Measurements from ENCODE around the gene ACTL7A.
"Not testable (repeated sequence)": the region's sequence is repeated elsewhere in the genome, so short reads cannot be mapped to it uniquely, and the experiment has no call there.

The ACTL7A gene, protein sequence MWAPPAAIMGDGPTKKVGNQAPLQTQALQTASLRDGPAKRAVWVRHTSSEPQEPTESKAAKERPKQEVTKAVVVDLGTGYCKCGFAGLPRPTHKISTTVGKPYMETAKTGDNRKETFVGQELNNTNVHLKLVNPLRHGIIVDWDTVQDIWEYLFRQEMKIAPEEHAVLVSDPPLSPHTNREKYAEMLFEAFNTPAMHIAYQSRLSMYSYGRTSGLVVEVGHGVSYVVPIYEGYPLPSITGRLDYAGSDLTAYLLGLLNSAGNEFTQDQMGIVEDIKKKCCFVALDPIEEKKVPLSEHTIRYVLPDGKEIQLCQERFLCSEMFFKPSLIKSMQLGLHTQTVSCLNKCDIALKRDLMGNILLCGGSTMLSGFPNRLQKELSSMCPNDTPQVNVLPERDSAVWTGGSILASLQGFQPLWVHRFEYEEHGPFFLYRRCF

DNA sequence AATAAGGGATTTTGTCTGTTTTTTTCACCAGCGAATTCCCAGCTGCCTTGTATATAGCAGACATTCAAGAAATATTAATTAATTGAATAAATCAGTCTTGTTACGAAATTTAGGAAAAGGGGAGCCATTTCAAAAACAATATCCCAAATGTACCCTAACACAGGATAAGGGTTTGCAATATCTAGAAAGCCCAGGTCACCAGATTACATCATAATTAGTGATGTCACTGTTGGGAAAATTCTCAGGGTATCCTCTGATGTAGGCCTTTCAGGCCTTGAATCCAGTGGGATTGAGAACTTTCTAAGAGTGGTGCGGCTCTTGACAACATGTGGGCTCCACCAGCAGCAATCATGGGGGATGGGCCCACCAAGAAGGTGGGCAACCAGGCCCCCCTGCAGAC is at the start of gene ACTL7A:
Gene ACTL7A, plus strand, starts transcription at position 270 of the 400 bp plus-strand sequence. Its CDS starts 57 bp downstream, at position 327.
- DNase-seq, result no peak

DNA sequence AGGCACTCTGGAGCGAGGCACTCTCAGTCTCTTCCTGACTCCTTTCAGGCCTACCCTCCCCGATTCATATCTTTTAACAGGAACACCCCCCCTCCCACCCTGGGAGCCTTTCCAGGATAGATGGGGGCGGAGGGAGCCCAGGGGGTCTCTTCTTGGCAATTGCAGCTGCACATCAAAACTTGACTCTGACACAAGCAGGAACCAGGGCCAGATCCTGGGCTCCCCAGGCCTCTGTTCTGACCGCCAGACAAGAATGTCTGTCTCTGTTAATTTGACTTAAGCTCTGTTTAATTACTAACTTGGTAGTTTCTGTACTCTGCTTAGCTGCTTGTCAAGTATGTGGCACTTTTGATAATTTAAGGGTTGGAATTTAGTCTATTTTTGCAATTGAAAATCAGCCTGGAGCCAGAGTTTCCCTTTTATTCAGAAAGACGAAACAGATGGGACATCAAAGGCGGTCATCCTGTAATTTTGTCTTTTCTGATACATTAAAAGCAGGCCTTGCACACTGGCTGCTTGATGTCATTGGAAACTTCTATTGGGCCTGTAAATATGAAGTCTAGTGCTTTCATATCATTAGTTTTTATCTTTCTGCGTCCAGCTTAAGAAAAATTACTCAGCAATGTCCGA is 49.6 kb upstream of the ACTL7A start:
- no peak for DNase-seq

DNA sequence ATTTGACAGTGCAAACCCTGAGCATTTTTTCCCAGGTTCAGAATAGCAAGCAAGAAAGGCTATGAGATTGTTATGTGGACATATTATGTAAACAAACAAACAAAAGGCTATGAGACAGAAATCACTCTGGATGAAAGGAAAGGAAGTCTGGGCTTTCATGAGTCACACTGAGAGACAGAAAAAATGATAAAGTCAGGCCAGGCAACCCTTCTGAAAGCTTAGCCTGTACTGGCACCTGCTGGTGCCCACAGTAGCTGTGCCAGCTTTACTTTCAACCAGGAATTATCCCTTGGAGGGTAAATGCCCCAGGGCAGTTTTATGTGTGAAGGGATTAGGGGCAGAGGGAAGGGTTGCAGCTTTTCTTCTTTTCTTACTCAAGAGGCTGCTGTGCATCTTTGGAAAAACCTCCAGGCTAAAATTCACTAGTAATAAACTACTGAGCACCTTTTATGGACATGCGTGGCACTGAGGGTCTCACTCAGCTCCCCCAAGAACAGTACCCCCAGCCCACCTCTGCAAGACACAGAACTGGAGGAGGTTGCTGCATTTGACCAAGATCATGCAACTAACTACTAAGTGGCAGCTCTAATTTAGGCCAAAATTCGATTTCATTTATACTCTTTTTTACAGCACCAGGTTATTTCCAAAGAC is 48.0 kb upstream of the ACTL7A start:
- no peak for DNase-seq

DNA sequence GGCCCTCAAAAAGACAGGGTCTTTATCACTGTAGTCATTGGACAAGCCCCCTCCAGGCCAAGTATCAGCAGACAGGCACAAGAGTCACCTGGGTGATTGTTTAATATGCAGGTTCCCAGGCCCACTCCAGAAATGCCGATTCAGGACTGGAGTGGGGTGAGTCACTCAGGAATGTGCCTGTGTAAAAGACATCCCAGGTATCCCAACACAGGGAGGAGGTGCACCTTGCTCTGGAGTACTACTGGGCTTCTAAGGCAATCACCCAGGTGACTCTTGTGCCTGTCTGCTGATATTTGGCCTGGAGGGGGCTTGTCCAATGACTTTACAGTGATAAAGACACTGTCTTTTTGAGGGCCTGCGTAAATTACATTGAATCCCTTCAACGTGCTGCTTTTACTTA is 46.9 kb upstream of the ACTL7A start:
- DNase-seq, result no peak

DNA sequence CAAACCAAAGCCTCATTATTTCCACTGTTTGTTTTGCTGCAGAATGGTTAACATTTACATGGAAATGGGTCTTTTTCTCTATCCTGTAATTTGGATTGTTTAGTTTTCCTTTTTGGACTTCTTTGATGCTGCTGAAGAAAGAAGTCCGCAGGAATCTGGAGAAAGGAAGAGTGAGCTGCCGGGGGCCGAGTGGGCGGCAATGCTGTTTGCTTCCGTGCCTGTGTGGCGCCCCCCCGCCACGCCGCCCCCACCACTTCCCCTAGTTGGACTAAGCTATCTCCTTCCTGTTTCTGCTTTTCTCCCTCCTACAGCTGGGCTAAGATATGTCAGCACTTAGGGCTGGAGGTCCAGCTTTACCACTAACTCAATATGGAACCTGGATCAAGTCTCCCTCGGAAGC is 46.0 kb upstream of the ACTL7A start:
- peak; percentile 20 for DNase-seq

DNA sequence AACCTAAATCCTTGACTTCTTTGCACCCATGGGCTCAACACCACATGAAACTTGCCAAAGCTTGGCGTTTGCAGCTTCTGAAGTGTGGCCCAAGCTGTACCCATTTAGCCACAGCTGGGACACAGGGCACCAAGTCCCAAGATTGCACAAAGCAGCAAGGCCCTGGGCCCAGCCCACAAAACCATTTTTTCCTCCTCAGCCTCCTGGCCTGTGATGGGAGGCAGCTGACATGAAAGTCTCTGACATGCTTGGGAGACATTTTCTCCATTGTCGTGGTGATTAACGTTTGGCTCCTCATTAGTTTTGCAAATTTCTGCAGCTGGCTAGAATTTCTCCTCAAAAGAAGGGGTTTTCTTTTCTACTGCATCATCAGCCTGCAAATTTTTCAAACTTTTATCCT is 38.2 kb upstream of the ACTL7A start:
- no peak for DNase-seq

DNA sequence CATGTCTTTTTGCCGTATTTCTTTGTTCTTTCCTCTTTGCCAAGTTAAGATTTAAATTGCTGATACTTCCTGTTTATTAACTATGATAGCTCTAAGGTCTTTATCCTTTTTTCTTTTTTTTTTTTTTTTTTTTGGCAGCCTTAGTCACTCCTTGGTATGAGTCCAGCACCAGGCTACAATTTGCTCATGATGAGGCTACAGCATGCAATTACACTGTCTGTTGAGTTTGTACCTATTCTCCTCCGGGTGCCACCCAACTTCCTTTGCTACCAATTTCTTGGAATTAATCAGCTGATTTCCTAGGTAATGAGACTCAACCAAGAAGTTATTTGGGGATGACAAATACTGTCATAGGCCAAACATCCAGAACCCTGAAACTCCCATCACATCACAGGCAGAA is 31.8 kb upstream of the ACTL7A start:
- DNase-seq, result no peak

DNA sequence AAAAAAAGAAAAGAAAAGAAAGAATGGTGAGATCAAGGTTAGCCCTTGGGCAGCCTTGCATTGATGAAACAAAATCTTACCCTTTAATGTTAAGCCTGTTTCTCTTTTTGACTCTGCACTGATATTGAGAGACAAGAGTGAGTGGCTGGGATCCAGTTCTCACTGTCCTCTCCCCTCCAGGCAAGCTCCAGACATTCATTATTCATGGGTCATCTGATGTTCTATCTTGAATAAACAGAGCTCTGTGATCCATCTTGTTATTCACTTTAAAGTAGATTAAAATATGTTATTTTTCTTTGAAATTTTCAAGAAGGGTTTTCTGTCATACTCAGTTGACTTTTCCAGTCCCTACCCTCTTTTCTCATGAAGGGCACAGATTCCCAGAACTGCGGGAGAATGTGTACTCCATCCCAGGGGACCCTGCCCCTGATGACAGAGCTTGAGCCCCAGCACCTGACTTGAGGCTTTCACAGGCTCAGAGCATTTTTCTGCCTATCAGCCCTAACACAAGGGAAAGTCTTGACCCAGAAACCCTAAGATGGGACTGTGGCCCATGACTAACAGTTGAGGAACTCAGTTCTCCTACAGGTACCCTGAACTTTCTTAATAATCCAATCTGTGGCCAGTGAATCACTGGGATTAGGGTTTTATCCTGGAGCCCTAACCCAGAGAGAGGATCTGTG is 30.4 kb upstream of the ACTL7A start:
- DNase-seq, result no peak

DNA sequence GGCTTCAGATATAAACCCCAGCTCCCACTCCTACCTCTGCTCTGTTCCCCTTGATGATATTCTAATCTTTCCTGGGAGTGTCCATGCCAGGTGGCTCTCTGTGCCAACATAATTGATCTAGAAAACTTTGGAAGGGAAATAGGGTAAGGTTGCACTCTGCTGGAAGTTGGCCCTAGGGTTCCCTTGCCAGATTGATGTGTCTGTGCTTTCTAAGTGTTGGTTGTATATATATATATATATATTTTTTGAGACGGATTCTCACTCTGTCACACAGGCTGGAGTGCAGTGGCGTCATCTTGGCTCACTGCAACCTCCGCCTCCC is 29.9 kb upstream of the ACTL7A start:
- no peak for DNase-seq

DNA sequence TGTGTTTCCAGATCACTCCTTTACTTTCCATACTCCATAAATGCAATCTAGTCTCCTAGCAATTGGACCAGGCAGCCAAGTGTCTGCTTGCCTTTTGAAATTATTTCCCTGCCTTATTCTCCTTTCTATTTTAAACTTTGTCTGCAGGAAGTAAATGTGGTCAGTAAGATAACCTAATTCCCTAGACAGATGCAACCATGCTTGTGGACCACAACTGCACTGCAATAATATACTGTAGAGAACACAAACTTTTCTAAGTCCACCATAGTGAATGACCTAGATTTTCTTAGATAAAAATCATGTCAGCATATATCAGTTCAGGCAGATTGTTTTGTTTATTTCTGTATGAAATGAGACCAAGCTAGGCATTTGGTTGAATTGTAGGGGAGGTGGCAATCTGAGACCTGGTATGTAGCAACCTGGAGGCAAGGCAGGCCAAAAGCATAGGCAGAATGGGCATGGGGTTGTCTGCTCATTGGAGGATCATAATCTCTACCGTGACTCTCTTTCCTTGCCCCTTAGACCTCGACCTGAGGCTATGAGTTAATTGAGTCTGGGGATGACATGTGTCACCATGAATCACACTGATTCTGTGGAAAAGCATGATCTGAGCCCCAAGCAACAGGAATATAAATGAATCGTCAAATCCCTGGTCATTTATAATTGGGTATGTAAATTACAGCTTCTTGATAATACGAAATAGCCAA is 27.0 kb upstream of the ACTL7A start:
- DNase-seq, result no peak

DNA sequence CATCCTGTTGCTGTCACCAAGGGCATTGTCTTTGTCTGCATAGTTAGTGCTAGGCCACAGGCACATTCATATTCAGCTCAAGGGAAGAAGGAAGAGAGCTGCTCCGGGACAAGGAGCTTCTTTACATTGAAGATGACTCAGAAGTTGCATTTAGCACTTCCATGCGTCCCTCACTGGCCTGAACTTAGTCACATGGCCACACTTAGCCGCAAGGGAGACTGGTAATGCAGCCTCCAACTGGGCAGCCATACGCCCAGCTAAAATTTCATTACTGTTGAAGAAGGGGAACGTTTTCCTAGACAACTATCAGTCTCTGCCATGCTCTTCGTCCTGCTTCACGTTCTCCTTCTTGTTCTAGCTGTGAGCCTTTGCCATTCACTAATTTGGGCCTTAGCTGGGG is 26.2 kb upstream of the ACTL7A start:
- DNase-seq, result no peak

DNA sequence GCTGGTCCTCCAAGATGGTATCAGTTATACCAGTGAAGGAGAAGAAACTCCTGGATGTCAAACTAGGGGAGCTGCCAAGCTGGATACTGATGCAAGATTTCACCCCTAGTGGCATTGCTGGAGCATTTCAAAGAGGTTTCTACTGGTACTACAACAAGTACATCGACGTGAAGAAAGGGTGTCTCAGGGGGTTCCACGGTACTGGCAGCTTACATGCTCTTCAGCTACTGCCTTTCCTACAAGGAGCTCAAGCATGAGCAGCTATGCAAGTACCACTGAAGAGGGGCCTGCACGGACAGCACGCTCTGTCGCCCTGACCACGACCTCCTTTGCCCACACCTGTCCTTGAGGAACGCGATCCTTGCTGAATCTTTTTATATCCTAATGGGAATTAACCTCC is 25.7 kb upstream of the ACTL7A start:
- DNase-seq, result no peak

DNA sequence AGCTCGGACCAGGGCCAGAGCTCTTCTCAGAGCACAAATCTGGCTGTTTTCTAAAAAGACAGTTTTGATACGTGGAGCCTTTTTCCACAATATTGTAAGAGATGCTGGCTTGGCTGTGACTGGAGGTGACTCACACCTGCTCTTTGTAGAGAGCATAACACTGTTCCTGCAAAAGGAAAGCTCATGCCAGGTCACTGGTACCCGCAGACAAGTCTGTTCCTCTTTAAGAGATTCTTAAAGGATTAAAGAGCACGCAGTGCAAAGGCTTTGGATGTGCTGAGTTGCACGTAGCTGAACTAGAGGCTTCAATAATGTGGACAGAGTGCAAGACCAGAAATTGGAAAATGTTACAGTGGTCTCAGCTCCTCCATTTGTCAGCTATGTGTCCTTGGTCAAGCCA is 25.3 kb upstream of the ACTL7A start:
- no peak for DNase-seq

DNA sequence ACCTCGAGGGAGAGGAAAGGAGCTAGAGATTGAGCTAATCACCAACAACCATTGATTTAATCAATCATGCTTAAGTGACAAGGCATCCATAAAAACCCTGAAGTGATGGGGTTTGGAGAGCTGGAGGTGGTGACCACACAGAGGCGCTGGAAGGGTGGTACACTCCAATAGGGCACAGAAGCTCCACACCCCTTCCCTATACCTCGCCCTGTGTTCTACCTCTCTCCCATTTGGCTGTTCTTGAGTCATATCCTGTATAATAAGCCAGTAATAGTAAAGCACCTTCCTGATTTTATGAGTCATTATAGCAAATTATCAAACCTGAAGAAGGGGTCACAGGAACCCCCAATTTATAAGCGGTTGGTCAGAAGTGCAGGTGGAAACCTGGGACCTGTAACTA is 24.5 kb upstream of the ACTL7A start:
- no peak for DNase-seq

DNA sequence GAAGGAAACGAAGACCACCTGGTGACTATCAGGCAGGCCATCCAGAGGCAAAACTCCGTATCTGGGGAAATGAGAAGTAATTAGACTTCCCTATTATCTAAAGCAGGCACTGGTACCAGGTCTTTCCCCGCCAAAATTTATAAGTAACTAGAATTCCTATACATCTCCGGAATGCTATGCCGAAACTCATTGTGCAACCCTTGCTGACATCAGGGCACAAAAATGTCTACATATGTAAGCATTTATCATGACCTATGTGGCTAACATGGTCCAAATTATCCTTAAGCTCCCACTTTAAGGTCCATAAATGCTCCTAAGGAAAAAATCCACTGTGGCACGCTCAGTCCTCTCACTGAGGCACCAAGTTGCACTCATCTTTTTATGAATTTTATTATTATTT is 24.0 kb upstream of the ACTL7A start:
- DNase-seq, result no peak

DNA sequence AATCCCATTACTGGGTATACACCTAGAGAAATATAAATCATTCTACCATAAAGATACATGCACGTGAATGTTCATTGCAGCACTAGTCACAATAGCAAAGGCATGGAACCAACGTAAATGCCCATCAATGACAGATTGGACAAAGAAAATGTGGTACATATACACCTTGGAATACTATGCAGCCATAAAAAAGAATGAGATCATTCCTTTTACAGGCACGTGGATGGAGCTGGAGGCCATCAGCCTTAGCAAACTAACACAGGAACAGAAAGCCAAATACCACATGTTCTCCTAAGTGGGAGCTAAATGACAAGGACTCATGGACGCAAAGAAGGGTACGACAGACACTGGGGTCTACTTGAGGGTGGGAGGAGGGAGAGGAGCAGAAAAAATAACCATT is 22.5 kb upstream of the ACTL7A start:
- DNase-seq, result not testable (repeated sequence)

DNA sequence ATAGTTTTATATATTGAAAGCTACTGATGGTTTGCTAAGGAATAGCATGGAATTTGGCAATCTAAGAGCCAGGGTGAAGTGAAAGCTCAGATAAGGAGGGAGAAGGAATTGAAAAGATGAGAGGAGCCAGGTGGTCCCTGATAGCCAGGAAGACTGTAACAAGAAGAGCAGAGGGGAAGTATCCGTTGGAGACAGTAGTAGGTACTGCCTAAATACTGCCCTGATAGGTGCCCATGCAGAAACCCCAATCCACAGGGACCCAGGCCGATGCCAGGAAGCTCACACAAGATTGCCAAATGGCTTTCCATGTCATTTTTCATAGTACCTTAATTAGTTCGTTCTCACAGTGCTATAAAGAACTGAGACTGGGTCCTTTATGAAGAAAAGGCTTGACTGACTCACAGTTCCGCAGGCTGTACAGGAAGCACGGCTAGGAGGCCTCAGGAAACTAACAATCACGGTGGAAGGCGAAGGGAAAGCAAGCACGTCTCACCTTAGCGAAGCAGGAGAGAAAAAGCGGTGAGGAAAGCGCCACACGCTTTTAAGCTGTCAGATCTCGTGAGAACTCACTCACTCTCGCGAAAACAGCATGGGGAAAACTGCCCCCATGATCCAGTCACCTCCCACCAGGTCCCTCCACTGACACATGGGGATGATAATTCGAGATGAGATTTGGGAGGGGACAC is 19.3 kb upstream of the ACTL7A start:
- DNase-seq, result peak; percentile 35

DNA sequence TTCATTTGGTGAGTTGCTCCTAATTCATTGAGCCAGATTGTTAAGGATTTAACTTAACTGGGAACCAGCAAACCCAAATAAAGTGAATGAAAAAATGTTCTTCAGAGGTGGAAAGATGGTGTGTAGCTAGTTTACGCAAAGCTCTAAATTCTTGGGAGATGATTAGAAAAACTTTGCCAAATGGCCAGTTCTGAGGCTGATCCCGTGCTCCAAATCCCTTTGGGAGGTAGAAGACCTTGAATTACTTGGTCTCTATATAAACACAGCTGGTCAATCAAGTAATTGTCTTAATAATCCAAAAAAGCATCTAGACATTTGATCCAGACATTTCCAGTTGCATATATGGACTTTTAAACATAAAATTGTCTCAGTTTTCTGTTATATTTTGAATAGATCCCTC is 17.7 kb upstream of the ACTL7A start:
- no peak for DNase-seq

DNA sequence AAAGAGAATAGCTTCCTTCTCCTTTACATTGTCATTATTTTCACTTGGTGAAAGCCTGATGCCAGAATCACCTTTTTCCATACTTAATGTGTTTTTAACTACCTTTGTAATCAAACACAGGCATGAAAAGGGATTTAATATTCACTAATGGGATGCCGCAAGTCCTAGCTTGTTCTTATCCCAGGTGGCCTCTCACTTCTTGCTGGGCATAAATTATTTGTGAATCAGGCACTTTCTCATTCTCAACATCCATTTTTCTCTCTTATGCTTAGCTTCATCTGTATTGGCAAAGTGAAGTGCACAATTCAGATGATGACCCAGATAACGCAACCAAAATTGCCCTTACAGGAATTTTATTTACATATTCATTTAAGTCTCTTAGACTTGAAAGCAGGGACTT is 17.2 kb upstream of the ACTL7A start:
- no peak for DNase-seq

DNA sequence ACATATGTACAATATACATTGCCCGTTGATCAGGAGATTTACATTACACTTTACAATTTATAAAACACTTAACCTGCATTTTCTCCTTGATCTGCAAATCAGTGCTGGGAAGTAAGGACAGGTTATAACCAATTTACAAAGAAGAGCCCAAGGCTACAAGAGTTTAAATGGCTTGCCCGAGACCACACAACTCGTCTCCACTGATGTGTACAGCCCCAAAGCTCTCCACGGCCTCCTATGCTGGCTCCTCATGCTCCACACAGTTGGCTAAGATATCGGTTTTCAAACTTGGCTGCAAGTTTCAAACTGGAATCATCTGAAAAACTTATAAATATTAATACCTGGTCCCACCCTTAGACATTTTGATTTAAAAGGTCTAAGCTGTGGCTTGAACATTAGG is 16.6 kb upstream of the ACTL7A start:
- DNase-seq, result no peak

DNA sequence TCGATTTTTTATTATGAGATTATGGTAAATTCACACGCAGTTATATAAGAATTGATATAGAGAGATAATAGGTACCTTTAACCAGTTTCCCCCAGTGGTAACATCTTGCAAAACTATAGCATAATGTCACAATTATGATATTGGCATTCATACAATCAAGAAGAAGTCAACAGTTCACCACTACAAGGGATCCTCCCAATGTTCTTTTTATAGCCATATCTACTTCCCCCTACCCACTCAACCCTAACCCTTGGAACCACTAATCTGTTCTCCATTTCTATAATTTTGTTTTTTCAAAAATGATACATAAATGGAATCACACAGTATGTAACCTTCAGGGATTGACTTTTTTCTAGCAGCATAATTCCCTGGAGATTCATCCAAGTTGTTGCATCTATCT is 16.1 kb upstream of the ACTL7A start:
- no peak for DNase-seq

DNA sequence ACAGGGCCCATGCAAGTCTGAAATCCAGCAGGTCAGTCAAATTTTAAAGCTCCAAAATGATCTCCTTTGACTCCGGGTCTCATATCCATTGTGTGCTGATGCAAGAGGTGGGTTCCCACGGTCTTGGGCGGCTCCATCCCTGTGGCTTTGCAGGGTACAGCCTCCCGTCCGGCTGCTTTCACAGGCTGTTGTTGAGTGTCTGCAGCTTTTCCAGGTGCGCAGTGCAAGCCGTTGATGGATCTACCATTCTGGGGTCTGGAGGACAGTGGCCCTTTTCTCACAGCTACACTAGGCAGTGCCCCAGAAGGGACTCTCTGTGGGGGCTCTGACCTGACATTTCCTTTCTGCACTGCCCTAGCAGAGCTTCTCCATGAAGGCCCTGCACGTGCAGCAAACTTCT is 13.8 kb upstream of the ACTL7A start:
- not testable (repeated sequence) for DNase-seq

All from KG1 (cell line).